Measurements from ENCODE around the gene ATP6V0C. TPM values are rescaled to one million over a fixed set of nuclear protein-coding genes. Genes with fewer than 3 reads are reported as not detected.

ATP6V0C gene
- total RNA-seq, 5 donors from 2014 or later (not counting 1 experiment from before 2014, with no cell fraction given) = 122 to 161 (median 128) TPM

DNA sequence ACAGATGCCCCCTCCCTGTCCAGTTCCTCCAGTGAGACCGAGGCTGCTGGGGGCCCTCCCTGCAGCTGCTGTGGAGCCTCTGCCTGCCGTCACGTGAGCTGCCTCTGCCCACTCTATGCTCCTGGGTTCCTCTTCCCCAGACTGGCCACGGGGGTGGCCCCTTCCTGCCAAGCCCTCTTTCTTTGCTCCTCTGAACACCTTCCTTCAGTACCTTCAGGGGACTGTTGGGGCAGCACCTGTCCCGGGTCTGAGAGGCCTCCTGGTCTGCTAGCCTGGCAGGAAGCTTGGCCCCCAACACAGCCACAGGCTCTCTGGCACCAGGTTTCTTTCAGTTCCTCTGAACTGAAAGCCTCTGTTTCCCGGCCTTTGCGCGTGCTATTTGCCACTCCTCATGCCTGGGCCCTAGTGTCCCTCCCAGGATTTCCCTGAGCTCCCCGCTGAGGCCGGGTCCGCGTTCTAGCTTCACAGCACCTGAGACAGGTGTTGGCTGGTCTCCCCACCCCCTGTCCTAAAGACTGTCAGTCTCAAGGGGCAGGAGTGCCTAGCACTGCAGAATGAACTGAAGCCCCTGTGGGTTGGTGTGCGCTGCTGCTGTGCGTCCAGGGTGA is 6.6 kb upstream of the ATP6V0C start:
- H3K27me3 ChIP-seq (replicated peaks in 1 of 2; ENCODE audit: control insufficient read depth in 2 of 2, extremely low read depth in 1 of 2, insufficient read depth in 2 of 2, low read length in 1 of 2) = peaks cover 0 to 6% of the 10 kb centered on the region in 2 experiments
- peak; percentile 11 to 43 (median 31) for ATAC-seq (replicated peaks in 1 of 4)
- H3K4me1 ChIP-seq (ENCODE audit: control insufficient read depth in 1 of 2, extremely low read depth in 1 of 2, insufficient read depth in 2 of 2, low read length in 2 of 2) = no peaks in the 10 kb centered on the region

DNA sequence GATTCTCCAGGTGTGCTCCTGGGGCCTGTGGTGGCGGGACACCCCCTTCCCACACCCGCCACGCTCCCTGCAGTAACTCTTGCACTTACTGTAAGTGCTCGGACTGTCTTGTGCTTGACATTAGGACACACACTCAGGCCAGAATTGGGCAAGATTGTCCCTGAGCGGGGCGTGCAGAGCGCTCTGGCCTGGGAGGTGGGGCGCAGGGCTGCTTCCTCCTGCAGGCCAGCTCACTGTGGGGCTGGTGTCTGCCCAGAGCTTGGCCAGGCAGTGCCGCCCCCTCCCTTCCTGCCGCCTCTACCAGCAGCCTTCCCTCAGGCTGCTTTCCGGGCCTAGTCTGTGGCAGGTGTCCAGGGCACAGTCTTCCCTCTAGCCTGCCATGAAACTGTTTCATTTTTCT is 6.1 kb upstream of the ATP6V0C start:
- H3K27ac Mint-ChIP-seq = no peak overlapping the region
- H3K27me3 Mint-ChIP-seq = no peaks in the 10 kb centered on the region
- peaks cover 5 to 15% (median 8%) of the 10 kb centered on the region in 3 donors for H3K4me1 Mint-ChIP-seq
- CTCF ChIA-PET = no interaction called here
- Histone ChIP-seq H3K27ac (ENCODE audit: low read length) (no peak overlapping the region), H3K4me3 (ENCODE audit: control insufficient read depth in 1 of 2, extremely low read depth in 1 of 2, low read length in 1 of 2) (no peak overlapping the region), H3K9me3 (no peaks in the 10 kb centered on the region), H3K36me3 (ENCODE audit: control insufficient read depth in 2 of 2, extremely low read depth in 1 of 2, insufficient read depth in 1 of 2, low read length in 1 of 2) (no peaks in the 10 kb centered on the region), H3K4me1 (ENCODE audit: control insufficient read depth in 1 of 2, extremely low read depth in 1 of 2, insufficient read depth in 2 of 2, low read length in 2 of 2) (peaks cover 0 to 2% of the 10 kb centered on the region in 2 experiments), H3K27me3 (replicated peaks in 1 of 2; ENCODE audit: control insufficient read depth in 2 of 2, extremely low read depth in 1 of 2, insufficient read depth in 2 of 2, low read length in 1 of 2) (peaks cover 0 to 8% of the 10 kb centered on the region in 2 experiments)
- H3K4me3 Mint-ChIP-seq = no peak overlapping the region
- H3K36me3 Mint-ChIP-seq = no peaks in the 10 kb centered on the region
- DNase-seq = no peak
- no peak for ATAC-seq (replicated peaks in 1 of 4)
- POLR2A ChIA-PET = no interaction called here
- 91% methylated on average over 8 of the region's 11 CpGs for WGBS (ENCODE audit: insufficient coverage)
- H3K9me3 Mint-ChIP-seq = no peaks in the 10 kb centered on the region

More for the DNA sequence above, 6.6 kb upstream of the ATP6V0C start:
- no peaks in the 10 kb centered on the region for H3K9me3 ChIP-seq
- Mint-ChIP-seq H3K36me3 (no peaks in the 10 kb centered on the region), H3K9me3 (no peaks in the 10 kb centered on the region), H3K4me1 (peaks cover 0 to 10% (median 4%) of the 10 kb centered on the region in 3 donors), H3K27me3 (no peaks in the 10 kb centered on the region), H3K27ac (no peak overlapping the region), H3K4me3 (no peak overlapping the region)
- no peak overlapping the region for H3K27ac ChIP-seq (ENCODE audit: low read length)
- H3K4me3 ChIP-seq (ENCODE audit: control insufficient read depth in 1 of 2, extremely low read depth in 1 of 2, low read length in 1 of 2) = no peak overlapping the region
- H3K36me3 ChIP-seq (ENCODE audit: control insufficient read depth in 2 of 2, extremely low read depth in 1 of 2, insufficient read depth in 1 of 2, low read length in 1 of 2) = no peaks in the 10 kb centered on the region
- peak in 1 of 35 experiments; percentile 32 for DNase-seq
- WGBS (ENCODE audit: insufficient coverage) = 57% methylated on average over 13 of the region's 14 CpGs
- CTCF ChIA-PET = no interaction called here
- POLR2A ChIA-PET = no interaction called here

DNA sequence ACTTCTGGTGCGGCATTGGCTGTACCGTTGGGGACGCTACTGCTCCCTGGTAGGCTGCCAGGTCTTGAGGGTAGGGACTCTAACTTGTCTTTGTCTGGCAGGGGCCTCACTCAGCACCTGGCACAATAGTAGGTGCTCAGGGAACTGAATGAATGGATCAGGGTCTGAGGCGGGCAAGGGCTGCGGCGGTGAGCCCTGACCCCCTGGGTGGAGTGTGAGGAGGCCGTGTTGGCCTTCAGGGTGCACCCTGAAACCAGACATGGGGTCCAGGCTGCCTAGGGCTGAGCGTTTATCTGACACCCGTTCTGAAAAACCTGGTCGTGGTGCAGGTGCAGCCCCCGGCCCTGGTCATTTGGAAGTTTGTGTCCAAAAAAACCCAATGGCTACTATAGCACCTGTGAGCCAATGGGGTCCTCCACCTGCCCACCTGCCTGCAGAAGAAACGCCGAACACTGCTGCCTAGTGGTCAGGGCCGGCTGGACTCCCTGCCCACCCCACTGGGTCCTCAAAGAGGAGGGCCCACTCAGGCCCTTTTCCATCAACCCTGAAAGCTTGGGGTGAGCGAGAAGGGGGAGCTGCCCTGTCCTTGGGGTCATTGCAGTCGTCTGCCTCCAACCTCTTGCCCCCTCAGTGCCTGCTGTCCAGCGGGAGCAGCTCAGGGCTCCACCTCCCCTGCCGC is 4.9 kb upstream of the ATP6V0C start:
- peak overlapping the region in 1 of 2 donors; percentile 23 for H3K27ac Mint-ChIP-seq
- ATAC-seq (replicated peaks in 1 of 4) (no peak), DNase-seq (no peak)
- no peaks in the 10 kb centered on the region for H3K9me3 Mint-ChIP-seq
- H3K4me3 ChIP-seq (ENCODE audit: control insufficient read depth in 1 of 2, extremely low read depth in 1 of 2, low read length in 1 of 2) = no peak overlapping the region
- H3K4me1 Mint-ChIP-seq = peaks cover 11 to 23% (median 16%) of the 10 kb centered on the region in 3 donors
- H3K27me3 ChIP-seq (replicated peaks in 1 of 2; ENCODE audit: control insufficient read depth in 2 of 2, extremely low read depth in 1 of 2, insufficient read depth in 2 of 2, low read length in 1 of 2) = peaks cover 0 to 13% of the 10 kb centered on the region in 2 experiments
- POLR2A ChIA-PET = no interaction called here
- no peak overlapping the region for H3K4me3 Mint-ChIP-seq
- peaks cover 0 to 10% of the 10 kb centered on the region in 2 experiments for H3K4me1 ChIP-seq (ENCODE audit: control insufficient read depth in 1 of 2, extremely low read depth in 1 of 2, insufficient read depth in 2 of 2, low read length in 2 of 2)
- H3K9me3 ChIP-seq = no peaks in the 10 kb centered on the region
- WGBS (ENCODE audit: insufficient coverage) = 89% methylated on average over 14 of the region's 18 CpGs
- no peaks in the 10 kb centered on the region for H3K27me3 Mint-ChIP-seq
- H3K36me3 Mint-ChIP-seq = no peaks in the 10 kb centered on the region
- CTCF ChIA-PET = interaction anchor here in 1 of 2 donors (0.6 kb wide), 1 partner anchor 600 kb away, joined by 3 read pairs; no protein-coding TSS in a partner anchor
- H3K36me3 ChIP-seq (ENCODE audit: control insufficient read depth in 2 of 2, extremely low read depth in 1 of 2, insufficient read depth in 1 of 2, low read length in 1 of 2) = no peaks in the 10 kb centered on the region
- no peak overlapping the region for H3K27ac ChIP-seq (ENCODE audit: low read length)

DNA sequence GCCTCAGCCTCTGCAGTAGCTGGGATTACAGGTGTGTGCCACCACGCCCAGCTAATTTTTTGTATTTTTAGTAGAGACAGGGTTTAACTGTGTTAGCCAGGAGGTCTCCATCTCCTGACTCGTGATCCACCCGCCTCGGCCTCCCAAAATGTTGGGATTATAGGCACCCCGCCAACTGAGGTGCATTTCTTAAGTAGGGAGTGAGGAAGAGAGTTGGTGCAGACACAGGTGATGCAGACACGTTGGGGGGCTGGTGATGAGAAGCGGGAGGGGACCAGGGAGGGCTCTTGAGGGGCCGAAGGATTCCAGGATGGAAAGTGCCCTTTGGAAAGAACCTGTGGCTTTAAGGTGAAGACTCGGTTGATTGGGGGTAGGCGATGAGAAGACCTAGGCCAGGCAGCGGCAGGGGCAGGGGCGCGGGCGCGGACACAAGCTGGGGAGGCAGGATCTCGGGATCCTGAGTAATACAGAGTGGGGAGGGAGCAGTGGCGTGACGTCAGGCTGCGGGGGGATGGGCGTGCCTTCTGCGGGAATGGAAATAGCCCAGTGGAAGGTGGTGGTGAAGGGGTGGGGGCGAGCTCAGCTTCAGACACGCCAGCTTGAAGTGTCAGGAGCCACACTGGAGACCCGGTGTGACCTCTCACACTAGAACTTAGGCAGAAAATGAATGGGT is 2.5 kb upstream of the ATP6V0C start:
- Mint-ChIP-seq H3K27ac (peak overlapping the region in 1 of 2 donors; percentile 61), H3K9me3 (no peaks in the 10 kb centered on the region), H3K4me3 (no peak overlapping the region), H3K4me1 (peaks cover 28 to 38% (median 29%) of the 10 kb centered on the region in 3 donors), H3K27me3 (no peaks in the 10 kb centered on the region), H3K36me3 (no peaks in the 10 kb centered on the region)
- ChIA-PET POLR2A (no interaction called here), CTCF (no interaction called here)
- Histone ChIP-seq H3K27me3 (replicated peaks in 1 of 2; ENCODE audit: control insufficient read depth in 2 of 2, extremely low read depth in 1 of 2, insufficient read depth in 2 of 2, low read length in 1 of 2) (peaks cover 0 to 13% of the 10 kb centered on the region in 2 experiments), H3K9me3 (no peaks in the 10 kb centered on the region), H3K4me1 (ENCODE audit: control insufficient read depth in 1 of 2, extremely low read depth in 1 of 2, insufficient read depth in 2 of 2, low read length in 2 of 2) (peaks cover 13 to 28% of the 10 kb centered on the region in 2 experiments), H3K27ac (ENCODE audit: low read length) (no peak overlapping the region), H3K4me3 (ENCODE audit: control insufficient read depth in 1 of 2, extremely low read depth in 1 of 2, low read length in 1 of 2) (no peak overlapping the region), H3K36me3 (ENCODE audit: control insufficient read depth in 2 of 2, extremely low read depth in 1 of 2, insufficient read depth in 1 of 2, low read length in 1 of 2) (no peaks in the 10 kb centered on the region)
- DNase-seq = no peak
- ATAC-seq (replicated peaks in 1 of 4) = no peak
- WGBS (ENCODE audit: insufficient coverage) = 90% methylated on average over 19 of the region's 24 CpGs

DNA sequence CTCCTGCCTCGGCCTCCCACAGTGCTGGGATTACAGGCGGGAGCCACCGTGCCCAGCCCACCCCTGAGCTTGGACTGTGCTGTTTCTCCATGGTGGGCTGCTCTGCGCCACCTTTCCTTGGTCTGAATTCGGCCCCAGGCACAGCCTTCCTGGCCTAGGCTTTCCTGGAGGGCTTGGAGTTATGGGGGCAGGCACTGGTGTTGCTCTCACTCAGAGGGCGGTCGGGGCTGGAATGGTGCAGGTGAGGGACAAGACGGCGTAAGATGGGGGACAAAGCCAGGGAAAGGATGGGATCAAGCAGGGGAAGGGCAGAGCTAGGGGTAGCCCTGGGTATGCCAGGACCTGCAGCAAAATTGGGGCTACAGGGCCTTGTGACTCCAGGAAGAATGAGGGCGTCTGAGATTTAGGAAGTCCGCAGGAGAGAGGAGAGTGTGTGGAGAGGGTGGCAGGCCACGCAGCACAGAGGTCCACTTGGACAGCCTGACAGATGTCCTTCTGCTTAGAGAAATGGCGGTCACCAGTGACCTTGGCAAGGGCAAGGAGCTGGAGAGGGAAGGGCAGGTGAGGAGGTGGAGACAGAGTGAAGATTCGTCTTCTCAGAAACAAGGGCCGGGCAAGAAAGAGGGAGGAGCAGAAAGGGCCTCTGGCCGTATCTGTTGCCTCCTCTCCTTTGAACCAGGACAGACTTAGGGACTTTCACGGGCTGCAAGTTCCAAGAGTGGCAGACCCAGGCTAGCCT is 1.6 kb upstream of the ATP6V0C start:
- Histone ChIP-seq H3K4me1 (ENCODE audit: control insufficient read depth in 1 of 2, extremely low read depth in 1 of 2, insufficient read depth in 2 of 2, low read length in 2 of 2) (peaks cover 22 to 37% of the 10 kb centered on the region in 2 experiments), H3K27ac (ENCODE audit: low read length) (no peak overlapping the region), H3K9me3 (no peaks in the 10 kb centered on the region), H3K27me3 (replicated peaks in 1 of 2; ENCODE audit: control insufficient read depth in 2 of 2, extremely low read depth in 1 of 2, insufficient read depth in 2 of 2, low read length in 1 of 2) (peaks cover 0 to 13% of the 10 kb centered on the region in 2 experiments), H3K4me3 (ENCODE audit: control insufficient read depth in 1 of 2, extremely low read depth in 1 of 2, low read length in 1 of 2) (no peak overlapping the region), H3K36me3 (ENCODE audit: control insufficient read depth in 2 of 2, extremely low read depth in 1 of 2, insufficient read depth in 1 of 2, low read length in 1 of 2) (peaks cover 0 to under 1% of the 10 kb centered on the region in 2 donors)
- CTCF ChIA-PET = no interaction called here
- peak overlapping the region; percentile 52 to 87 (median 84) for H3K4me3 Mint-ChIP-seq
- H3K27me3 Mint-ChIP-seq = no peaks in the 10 kb centered on the region
- no peak for DNase-seq
- peaks cover 3% of the 10 kb centered on the region for H3K36me3 Mint-ChIP-seq
- POLR2A ChIA-PET = interaction anchor here in 1 of 2 donors (0.6 kb wide), 1 partner anchor 68 kb away, joined by 3 read pairs; no protein-coding TSS in a partner anchor
- WGBS (ENCODE audit: insufficient coverage) = 93% methylated on average over 15 of the region's 17 CpGs
- no peak for ATAC-seq (replicated peaks in 1 of 4)
- no peaks in the 10 kb centered on the region for H3K9me3 Mint-ChIP-seq
- peaks cover 37 to 45% (median 38%) of the 10 kb centered on the region in 3 donors for H3K4me1 Mint-ChIP-seq
- H3K27ac Mint-ChIP-seq = peak overlapping the region; percentile 90 to 92

Data from T-cell (primary cell).